NCI-H187 treated with DMSO at 0.1 percent for 48 hours (cell line): Measurements from ENCODE around the gene INO80E.
A peak's percentile ranks its signal among the peaks of the same experiment; 100 is the strongest.
"Not testable (repeated sequence)": the region's sequence is repeated elsewhere in the genome, so short reads cannot be mapped to it uniquely, and the experiment has no call there.

Experiments used
- DNase-seq: peaks from one replicate; lab custom pipeline; 2025; lab: John Stamatoyannopoulos, UW

INO80E gene

DNA sequence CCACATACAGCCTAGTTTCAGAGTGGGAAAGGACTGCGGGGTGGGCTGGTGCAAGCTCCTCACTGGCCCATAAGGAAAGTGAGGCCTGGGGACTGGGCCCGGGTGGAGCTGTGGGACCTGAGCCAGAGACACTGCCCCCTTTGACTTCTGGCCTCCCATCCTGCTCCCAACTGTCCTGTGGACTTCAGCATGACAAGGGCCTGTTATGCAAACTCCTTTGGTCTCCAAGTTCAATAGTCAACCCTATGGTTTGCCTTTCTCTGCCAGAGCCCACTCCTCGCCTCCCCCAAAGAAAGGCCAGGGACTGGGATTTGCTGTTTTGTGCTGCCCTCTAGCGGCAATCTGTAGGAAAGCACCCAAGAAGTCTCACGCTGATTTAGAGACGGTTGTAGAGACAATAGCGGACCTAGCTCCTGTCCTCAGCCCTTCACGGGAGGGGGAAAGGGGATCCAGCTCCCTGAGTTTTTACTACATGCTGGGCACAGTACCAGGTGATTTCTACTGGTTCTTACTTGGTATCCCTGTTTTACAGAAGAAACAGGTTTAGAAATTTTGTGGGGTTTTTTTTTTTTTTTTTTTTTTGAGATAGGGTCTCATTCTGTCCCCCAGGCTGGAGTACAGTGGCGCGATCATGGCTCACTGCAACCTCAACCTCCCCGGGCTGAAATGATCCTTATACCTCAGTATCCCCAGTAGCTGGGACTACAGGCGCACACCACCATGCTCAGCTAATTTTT lies 36.2 kb downstream of the INO80E start:
- no peak for DNase-seq

DNA sequence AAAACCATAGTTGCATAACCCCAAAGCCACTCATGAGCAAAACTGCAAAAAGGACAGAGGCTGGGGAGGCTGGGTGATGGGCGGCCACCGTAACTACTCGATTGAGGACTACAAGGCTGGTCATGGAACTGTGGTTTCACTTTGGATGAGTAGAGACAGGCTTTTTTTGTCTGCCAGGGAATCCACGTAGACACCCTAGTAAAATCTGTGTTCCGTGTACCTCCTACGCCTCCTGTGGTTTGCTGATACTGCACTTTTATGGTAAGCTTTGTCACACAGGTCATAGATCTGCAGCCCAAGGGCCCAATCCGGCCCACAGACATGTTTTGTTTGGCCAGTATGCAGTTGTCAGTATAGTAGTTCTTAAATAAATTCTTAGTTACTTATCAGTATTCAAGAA lies 37.2 kb downstream of the INO80E start:
- no peak for DNase-seq

DNA sequence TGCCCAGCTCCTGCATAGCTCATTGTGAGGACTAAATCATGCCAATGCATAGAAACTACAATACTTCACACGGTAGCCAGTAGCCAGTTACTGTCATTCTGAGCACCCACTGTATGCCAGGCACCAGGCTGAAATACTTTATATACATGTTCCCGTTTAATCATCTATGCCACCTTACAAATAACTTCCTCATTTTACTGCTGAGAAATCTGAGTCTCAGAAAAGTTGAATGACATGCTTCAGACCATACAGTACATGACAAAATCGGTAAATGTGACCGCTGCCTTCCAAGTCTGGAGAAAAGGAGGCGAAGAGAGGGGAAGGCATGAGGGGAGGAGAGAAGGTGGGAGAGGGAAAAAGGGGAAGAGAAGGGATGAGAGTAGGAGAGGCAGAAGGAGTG lies 44.2 kb downstream of the INO80E start:
- no peak for DNase-seq

DNA sequence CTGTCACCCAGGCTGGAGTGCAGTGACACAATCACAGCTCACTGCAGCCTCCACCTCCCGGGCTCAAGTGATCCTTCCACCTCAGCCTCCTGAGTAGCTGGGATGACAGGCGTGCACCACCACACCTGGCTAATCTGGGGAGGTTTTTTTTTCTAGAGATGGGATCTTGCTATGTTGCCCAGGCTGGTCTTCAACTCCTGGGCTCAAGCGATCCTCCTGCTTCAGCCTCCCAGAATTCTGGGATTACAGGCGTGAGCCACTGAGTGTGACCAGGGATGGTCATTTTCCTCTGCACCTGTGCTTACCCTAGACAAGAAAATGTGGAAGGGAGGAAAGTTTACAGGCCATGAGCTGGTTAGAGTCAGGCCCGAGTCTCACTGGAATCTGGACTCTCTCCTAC lies 44.6 kb downstream of the INO80E start:
- not testable (repeated sequence) for DNase-seq

DNA sequence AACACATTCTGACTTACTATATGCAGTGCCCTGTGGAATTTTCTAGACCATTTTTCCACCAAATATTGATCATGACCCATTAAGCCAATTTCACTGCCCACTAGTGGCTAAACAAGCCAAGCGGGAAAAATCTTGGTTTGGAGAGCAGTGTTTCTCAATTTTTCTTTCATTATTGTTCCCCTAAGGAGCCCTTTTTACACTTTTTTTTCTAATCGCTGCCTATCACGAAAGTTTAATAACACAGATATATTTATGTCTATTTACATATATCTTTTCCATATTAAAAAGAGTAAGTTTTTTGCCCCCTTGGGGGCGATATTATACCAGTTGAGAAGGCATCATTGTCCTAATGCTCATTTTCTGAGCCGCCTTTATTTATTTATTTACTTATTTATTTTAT lies 45.8 kb downstream of the INO80E start:
- DNase-seq = no peak

DNA sequence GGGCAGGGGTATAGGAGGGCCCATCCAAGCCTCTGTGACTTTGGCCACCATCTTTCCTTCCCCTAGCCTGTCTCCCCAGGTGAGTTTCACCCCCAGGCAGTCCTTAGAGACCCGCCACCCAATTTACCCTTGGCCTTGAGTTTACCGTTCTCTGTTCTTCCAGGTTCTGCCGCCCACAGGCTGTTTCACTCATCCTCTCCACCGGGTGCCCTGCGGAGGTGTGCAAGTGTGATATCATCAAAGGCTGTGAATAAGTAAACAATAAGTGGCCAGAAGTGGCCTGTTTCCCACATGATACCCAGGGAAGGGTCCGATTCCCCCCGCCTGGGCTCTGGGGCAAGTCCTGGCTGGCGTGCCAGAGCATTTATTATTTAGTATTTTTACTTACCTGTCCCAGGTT lies 50.1 kb downstream of the INO80E start:
- DNase-seq = no peak

DNA sequence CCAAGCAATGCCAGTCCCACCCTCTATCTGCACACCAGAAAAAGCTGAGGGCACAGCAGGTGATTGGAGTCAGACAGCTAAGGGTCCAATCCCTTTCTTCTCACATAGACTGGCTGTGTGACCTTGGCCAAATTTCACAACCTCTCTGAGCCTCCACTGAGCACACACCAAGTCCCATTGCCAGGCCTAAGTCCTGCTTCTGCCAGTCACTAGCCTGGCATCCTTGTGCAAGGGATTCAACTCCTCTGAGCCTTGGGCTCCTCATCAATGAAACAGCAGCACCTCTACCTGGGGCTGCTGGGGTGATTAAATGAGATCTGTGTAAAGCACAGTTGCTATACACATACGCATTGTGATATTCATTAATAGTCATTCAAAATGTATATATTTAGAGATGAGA lies 50.5 kb downstream of the INO80E start:
- no peak for DNase-seq

DNA sequence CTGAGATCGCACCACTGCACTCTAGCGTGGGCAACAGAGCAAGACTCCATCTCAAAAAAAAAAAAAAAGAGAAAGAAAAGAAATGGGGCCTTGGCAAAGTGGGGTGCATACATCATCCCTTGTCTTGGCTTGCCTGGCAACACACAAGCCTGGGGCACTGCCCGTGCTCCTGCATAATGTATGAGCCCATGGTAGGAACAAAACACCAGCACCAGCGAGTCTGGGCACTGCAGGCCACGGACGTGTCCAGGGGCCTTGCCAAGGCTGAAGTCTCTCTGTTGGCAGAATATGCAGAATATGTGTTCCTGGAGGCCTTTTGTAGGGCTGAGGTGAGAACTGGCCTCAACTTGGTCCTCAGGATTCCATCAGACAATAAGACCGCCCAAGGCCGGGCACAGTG lies 53.8 kb downstream of the INO80E start:
- DNase-seq = no peak

DNA sequence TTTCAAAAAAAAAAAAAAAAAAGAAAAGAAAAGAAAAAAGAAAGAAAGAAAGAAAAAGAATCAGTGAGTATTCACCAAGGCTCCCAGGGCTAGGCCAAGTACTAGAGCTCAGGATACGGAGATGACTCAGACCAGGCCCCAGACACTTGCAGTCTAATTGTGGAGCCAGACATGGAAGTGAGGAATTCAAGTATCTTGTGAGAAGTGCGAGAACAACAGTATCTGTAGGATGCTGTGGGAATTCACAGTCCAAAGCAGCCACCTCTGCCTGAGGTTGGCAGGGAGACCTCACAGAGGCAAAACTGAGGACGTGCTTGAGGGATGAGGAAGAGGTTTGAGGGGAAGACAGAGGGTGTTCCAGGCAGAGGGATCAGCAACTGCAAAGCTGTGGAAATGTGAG lies 55.5 kb downstream of the INO80E start:
- DNase-seq = no peak

DNA sequence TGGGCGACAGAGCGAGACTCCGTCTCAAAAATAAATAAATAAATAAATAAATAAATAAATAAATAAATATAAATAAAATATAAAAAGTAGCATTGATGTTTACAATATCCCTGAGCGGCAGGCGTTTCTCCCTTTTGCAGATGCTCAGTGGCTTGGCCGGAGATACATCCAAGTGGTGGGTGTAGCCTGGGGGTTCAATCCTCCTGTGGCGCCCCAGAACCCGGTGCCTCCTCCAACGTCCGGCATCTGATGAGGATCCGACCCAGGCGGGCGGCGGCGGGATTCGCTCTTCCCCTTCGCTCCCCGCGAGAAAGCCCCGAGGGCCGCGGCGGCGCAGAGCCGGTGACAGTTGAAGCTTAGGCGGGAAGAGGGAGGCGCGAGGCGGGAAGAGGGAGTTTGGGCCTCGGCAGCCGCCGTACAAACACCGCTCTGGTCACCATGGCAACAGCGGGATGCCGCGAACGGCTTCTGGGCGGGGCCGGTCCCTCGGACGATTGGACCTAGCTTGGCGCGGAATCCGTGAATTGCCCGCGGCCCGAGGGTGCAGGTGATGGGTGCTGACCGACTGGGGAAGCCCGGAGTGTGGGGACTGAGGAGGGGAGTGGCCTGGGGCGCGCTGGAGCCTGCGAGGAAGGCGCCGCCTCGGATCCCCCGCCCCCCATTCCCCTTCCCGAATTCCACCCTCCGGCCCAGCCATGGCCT lies 56.8 kb downstream of the INO80E start:
- DNase-seq = peak; percentile 39

DNA sequence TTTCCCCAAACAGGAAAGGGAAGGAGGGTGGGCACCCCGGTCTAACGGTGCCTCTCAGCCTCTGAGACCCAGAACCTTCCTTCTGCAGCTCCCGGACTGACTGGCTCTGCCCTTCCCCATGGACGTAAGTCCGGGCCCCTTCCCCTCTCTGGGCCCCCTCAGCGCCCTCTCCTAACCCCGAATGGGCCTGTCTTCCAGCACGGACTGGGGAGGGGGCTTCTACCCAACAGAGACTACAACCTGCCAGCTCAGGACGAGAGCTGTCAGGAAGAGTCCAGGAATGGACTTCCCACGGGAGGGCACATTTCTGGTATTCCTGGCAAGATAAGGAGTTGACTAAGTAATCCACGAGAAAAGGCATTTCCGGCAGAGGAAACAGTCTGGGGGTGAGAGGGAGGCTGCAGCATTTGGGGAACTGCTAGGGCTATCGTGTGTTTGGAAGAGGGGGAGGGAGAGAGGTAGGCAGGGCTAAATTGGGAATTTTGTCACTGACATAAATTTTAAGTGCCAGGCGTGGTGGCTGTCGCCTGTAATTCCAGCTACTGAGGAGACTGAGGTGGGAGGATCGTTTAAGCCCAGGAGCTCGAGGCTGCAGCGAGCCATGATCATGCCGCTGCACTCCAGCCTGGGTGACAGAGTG lies 57.5 kb downstream of the INO80E start:
- DNase-seq = no peak

DNA sequence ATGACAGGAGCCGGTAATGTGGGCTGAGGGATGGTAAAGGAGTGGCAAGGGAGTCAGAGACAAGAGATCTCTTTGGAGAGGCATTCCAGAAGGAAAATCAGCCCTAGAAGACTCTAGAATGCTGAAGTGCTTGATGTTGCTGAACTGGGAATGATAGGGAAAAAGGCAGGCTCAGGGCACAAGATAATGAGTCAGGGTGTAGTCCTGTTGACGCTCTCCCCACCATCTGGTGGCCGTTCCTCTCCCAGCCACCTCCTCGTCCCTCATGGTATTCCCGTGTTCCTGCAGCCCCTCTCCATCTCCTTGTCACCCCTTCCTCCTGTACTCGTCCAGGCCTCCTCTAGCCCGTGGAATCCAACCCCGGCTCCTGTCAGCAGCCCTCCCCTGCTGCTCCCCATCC lies 58.4 kb downstream of the INO80E start:
- DNase-seq = no peak

DNA sequence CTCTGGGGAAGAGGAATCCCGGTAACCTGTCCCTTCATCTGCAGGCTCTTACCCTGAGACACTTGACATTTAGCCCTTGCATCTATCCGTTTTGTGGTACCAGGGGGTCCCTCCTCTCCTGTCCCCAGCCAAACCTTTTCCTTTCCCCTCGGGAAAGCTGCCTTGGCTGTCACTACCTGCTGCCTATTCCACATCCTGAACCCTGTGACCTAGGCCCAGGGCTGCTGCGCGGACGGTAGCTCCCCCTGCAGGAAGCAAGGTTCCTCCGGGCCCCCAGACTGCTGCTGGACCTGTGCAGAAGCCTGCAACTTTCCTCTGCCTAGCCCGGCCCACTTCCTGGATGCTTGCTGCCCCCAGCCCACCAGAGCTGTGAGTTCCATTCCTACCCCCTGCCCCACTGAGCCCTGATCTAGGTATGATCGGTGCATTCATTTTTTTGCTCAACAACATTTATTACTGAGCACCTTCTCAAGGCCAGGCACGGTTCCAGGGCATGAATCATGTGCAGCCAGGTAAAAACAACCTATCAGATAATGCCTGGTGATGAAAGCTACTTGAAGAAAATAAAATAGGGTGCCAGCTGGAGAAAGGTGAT lies 59.0 kb downstream of the INO80E start:
- no peak for DNase-seq
